PFSK-1 (cell line): ENCODE measurements around the gene CTXN1.

ENCODE experiments used
- FOXP2 ChIP-seq: optimal IDR thresholded peaks from 2 replicates; pipeline ENCODE3; 2011; ENCODE audit warnings: borderline replicate concordance, control low read depth, inconsistent platforms; ENCODE audit not compliant: insufficient read depth; ENCODE audit errors: extremely low read length, extremely low read depth
- POLR2AphosphoS5 ChIP-seq: IDR thresholded peaks from 2 replicates; pipeline ENCODE4 v1.6.1; 2012; ENCODE audit warnings: low read depth, mild to moderate bottlenecking, control low read depth, low read length, moderate library complexity
- SIN3A ChIP-seq: IDR thresholded peaks from 2 replicates; pipeline ENCODE4 v1.6.1; 2012; ENCODE audit warnings: mild to moderate bottlenecking, low read length, moderate library complexity, borderline replicate concordance; ENCODE audit not compliant: insufficient read depth
- TAF1 ChIP-seq: IDR thresholded peaks from 2 replicates; pipeline ENCODE4 v1.6.1; 2012; ENCODE audit warnings: low read length, control low read depth, borderline replicate concordance; ENCODE audit not compliant: insufficient read depth
- TF ChIP-seq, protein P1 (sequence below), 2 experiments: IDR thresholded peaks; 2 replicates each; pipeline versions ENCODE4 v1.6.1 to v1.8.0; 2011 to 2012; ENCODE audit warnings: low read depth in 2 of 2, low read length in 2 of 2, control low read depth in 1 of 2, inconsistent platforms in 1 of 2, mild to moderate bottlenecking in 1 of 2, moderate library complexity in 1 of 2; ENCODE audit not compliant: insufficient read depth in 1 of 2

CTXN1 gene

DNA sequence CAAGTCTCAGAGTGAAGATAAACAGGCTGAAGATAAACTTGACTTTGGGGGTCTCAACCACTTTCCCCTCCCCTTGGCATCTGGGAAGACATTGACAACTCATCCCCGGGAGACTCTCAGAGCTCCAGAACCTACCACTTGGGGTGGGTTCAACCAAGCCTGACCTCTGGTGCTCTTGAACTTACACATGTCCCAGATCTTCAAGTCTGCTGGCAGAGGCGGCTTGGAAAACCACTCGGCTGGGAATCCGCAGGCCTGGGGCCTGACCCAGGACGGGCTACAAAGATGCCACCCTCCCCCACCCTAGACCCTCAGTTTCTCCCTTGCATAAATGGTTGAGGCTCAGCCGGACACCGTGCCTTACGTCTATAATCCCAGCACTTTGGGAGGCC is 37.1 kb downstream of the CTXN1 start:
- TF ChIP-seq SIN3A, result no peak
- no peak for TF ChIP-seq FOXP2
- TF ChIP-seq POLR2AphosphoS5, result no peak
- TF ChIP-seq TAF1, result no peak
- TF ChIP-seq, protein P1, sequence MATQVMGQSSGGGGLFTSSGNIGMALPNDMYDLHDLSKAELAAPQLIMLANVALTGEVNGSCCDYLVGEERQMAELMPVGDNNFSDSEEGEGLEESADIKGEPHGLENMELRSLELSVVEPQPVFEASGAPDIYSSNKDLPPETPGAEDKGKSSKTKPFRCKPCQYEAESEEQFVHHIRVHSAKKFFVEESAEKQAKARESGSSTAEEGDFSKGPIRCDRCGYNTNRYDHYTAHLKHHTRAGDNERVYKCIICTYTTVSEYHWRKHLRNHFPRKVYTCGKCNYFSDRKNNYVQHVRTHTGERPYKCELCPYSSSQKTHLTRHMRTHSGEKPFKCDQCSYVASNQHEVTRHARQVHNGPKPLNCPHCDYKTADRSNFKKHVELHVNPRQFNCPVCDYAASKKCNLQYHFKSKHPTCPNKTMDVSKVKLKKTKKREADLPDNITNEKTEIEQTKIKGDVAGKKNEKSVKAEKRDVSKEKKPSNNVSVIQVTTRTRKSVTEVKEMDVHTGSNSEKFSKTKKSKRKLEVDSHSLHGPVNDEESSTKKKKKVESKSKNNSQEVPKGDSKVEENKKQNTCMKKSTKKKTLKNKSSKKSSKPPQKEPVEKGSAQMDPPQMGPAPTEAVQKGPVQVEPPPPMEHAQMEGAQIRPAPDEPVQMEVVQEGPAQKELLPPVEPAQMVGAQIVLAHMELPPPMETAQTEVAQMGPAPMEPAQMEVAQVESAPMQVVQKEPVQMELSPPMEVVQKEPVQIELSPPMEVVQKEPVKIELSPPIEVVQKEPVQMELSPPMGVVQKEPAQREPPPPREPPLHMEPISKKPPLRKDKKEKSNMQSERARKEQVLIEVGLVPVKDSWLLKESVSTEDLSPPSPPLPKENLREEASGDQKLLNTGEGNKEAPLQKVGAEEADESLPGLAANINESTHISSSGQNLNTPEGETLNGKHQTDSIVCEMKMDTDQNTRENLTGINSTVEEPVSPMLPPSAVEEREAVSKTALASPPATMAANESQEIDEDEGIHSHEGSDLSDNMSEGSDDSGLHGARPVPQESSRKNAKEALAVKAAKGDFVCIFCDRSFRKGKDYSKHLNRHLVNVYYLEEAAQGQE (IDR thresholded peaks at IDR 0.05; ENCODE audit: insufficient read depth in 1 of 2, low read depth in 2 of 2, low read length in 2 of 2), result no peak

- TF ChIP-seq TAF1 (no peak), POLR2AphosphoS5 (no peak), FOXP2 (no peak), SIN3A (no peak)
- TF ChIP-seq, protein P1 (IDR thresholded peaks at IDR 0.05; ENCODE audit: insufficient read depth in 1 of 2, low read depth in 2 of 2, low read length in 2 of 2), result no peak
These were observed 37.6 kb downstream of the CTXN1 start, which contains the start of gene LRRC8E for GRCh38 chr19:7888145-7888825. Gene LRRC8E (plus strand): TSS chr19:7888510. CDS start chr19:7895604, 7,094 bp downstream.

- TF ChIP-seq, protein P1 (IDR thresholded peaks at IDR 0.05; ENCODE audit: insufficient read depth in 1 of 2, low read depth in 2 of 2, low read length in 2 of 2), result no peak
- no peak for TF ChIP-seq SIN3A
- no peak for TF ChIP-seq TAF1
- TF ChIP-seq FOXP2, result no peak
- no peak for TF ChIP-seq POLR2AphosphoS5
These were observed 38.4 kb downstream of the CTXN1 start for GRCh38 chr19:7887408-7888144.

DNA sequence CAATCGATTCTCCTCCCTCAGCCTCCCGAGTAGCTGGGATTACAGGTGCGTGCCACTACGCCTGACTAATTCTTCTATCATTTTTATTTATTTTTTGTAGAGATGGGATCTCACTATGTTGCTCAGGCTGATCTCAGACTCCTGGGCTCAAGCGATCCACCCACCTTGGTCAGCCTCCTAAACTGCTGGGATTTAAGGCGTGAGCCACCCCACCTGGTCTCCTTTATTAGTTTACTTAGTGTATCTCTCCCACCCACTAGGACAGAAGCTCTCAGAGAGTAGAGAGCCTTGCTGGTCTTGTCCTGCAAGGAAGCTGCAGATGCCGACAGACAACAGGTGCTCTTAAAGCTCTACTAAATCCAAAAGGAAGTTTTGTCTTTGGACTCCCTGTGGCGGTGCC is 40.1 kb downstream of the CTXN1 start:
- TF ChIP-seq SIN3A (no peak), TAF1 (no peak), FOXP2 (no peak), POLR2AphosphoS5 (no peak)

GRCh38 chr19:7883796-7884570 is 42.0 kb downstream of the CTXN1 start:
- TF ChIP-seq SIN3A (no peak), TAF1 (no peak), FOXP2 (no peak), POLR2AphosphoS5 (no peak)
- TF ChIP-seq, protein P1 (IDR thresholded peaks at IDR 0.05; ENCODE audit: insufficient read depth in 1 of 2, low read depth in 2 of 2, low read length in 2 of 2), result no peak
